Peyer's patch (tissue), 4 donors: ENCODE measurements around the gene LRRC47.

Experiments
- POLR2A ChIP-seq, 2 donors: fragments of 450-650 bp; IDR thresholded peaks; one replicate each; pipeline ENCODE4 v1.5.1; 2017; ENCODE audit warnings: antibody characterized with exemption in 2 of 2, mild to moderate bottlenecking in 2 of 2, moderate library complexity in 2 of 2
- TF ChIP-seq, protein P1 (sequence below), 6 experiments: fragments of 450-650 bp in 4 of 6; fragments of 200-600 bp in 2 of 6; sonication (generic) in 1 of 6; IDR thresholded peaks; one replicate each; pipeline ENCODE4 v1.5.1; 2017 to 2019; ENCODE audit warnings: antibody characterized with exemption in 6 of 6, mild to moderate bottlenecking in 3 of 6, moderate library complexity in 1 of 6

DNA sequence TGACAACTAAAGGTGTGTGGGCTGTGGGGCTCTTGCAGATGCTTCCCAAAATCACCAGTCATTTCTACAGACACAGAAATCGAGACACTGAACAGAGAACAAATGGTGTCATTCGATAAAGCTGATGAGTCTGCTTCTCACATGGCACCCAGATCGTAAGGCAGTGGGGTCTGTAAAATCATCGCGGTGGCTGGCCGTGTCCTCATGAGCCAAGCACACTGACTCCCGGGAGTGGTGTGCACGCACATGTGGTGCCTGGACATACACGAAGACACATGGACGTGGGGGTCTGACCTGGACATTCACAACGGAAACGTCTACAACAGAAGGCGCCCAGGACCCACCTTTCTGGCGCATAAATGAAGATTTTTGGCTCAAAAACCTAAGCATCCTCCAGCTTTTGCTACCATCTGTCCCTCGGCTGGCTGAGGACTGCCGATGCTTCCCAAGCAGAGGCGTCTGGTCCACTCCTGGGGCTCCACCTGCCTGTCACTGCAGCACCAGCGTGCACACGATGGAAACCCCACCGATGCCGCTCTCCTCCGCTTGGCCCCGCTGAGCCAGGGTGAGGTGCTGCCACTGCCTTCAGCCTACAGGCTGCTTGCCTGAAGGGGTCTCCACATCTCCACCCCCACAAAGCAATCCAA is 16.9 kb downstream of the LRRC47 start:
- no peak for TF ChIP-seq POLR2A (IDR thresholded peaks at IDR 0.05)
- TF ChIP-seq, protein P1, sequence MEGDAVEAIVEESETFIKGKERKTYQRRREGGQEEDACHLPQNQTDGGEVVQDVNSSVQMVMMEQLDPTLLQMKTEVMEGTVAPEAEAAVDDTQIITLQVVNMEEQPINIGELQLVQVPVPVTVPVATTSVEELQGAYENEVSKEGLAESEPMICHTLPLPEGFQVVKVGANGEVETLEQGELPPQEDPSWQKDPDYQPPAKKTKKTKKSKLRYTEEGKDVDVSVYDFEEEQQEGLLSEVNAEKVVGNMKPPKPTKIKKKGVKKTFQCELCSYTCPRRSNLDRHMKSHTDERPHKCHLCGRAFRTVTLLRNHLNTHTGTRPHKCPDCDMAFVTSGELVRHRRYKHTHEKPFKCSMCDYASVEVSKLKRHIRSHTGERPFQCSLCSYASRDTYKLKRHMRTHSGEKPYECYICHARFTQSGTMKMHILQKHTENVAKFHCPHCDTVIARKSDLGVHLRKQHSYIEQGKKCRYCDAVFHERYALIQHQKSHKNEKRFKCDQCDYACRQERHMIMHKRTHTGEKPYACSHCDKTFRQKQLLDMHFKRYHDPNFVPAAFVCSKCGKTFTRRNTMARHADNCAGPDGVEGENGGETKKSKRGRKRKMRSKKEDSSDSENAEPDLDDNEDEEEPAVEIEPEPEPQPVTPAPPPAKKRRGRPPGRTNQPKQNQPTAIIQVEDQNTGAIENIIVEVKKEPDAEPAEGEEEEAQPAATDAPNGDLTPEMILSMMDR (IDR thresholded peaks at IDR 0.05): no peak
